Gastrocnemius medialis (tissue), 4 donors: Measurements from ENCODE around the gene NBPF3. TPM values are rescaled to one million over a fixed set of nuclear protein-coding genes. Genes with fewer than 3 reads are reported as not detected.
"Not testable (repeated sequence)": the region's sequence is repeated elsewhere in the genome, so short reads cannot be mapped to it uniquely, and the experiment has no call there.

Experiments used
- ATAC-seq, 2 donors: fragments of 150-250 bp; one replicate each; pipeline ENCODE4 v1.9.1; 2016
- DNase-seq, 2 donors: peaks; one replicate each; pipeline ENCODE4 v3.0.0-alpha.2; 2019
- H3K27ac ChIP-seq, 4 donors: fragments of 200-600 bp; sonication (generic); 1 replicate in 1 of 4; 2 replicates in 3 of 4; pipeline ENCODE4 v1.5.1; 2016 to 2018; ENCODE audit warnings: mild to moderate bottlenecking in 2 of 4, moderate library complexity in 1 of 4
- H3K27me3 ChIP-seq, 3 donors: fragments of 200-600 bp; sonication (generic) in 2 of 3; 1 replicate in 1 of 3; 2 replicates in 2 of 3; pipeline versions ENCODE4 v1.5.1 to v1.6.0; 2016 to 2019; ENCODE audit warnings: mild to moderate bottlenecking in 1 of 3, moderate library complexity in 1 of 3
- H3K36me3 ChIP-seq, 2 donors: fragments of 200-600 bp; sonication (generic) in 1 of 2; one replicate each; pipeline ENCODE4 v1.5.1; 2017 to 2018
- H3K4me1 ChIP-seq, 2 donors: fragments of 200-600 bp; sonication (generic) in 1 of 2; one replicate each; pipeline ENCODE4 v1.5.1; 2016 to 2017; ENCODE audit warnings: mild to moderate bottlenecking in 2 of 2
- H3K4me3 ChIP-seq, 4 donors: fragments of 200-600 bp; sonication (generic) in 3 of 4; 1 replicate in 1 of 4; 2 replicates in 3 of 4; pipeline ENCODE4 v1.5.1; 2016 to 2019; ENCODE audit warnings: mild to moderate bottlenecking in 2 of 4
- H3K9me3 ChIP-seq, 3 donors: fragments of 200-600 bp; sonication (generic) in 2 of 3; 1 replicate in 1 of 3; 2 replicates in 2 of 3; pipeline ENCODE4 v1.5.1; 2016 to 2019
- POLR2A ChIP-seq, 2 donors: fragments of 450-650 bp; IDR thresholded peaks; one replicate each; pipeline ENCODE4 v1.6.1; 2017; ENCODE audit warnings: antibody characterized with exemption in 2 of 2, mild to moderate bottlenecking in 2 of 2, moderate library complexity in 2 of 2
- in situ Hi-C, 4 donors: fragments of 200-750 bp; cut with MboI; loops; one replicate each; pipeline versions ENCODE4 v1.15.0 to v1.8.0; 2017; ENCODE audit warnings: low sequenced_read_pairs in 4 of 4
- intact Hi-C: fragments of 100-400 bp; cut with DNase I; formaldehyde crosslinking; loops from one replicate; pipeline ENCODE4 v1.15.1; 2023; ENCODE audit warnings: low total_unique reads
- total RNA-seq, 4 donors: library from RNA; depleted of rRNA; stranded (reverse); fragments of >200 nt; gene quantifications; one replicate each; pipeline versions ENCODE4 v1.1.0 to v1.2.3, GENCODE V29; 2016
- TF ChIP-seq, protein P1 (sequence below), 5 experiments: fragments of 450-650 bp in 3 of 5; fragments of 200-600 bp in 2 of 5; sonication (generic) in 2 of 5; IDR thresholded peaks in 4 of 5; conservative IDR thresholded peaks in 1 of 5; 1 replicate in 4 of 5; 2 replicates in 1 of 5; pipeline ENCODE4 v1.5.1; 2016 to 2019; ENCODE audit warnings: antibody characterized with exemption in 5 of 5, mild to moderate bottlenecking in 3 of 5, moderate library complexity in 3 of 5

Gene NBPF3
- total RNA-seq, 4 donors from 2014 or later, result 0.73 to 2.1 (median 1.3) TPM

- H3K4me3 ChIP-seq, result no peak overlapping the region
- H3K36me3 ChIP-seq, result no peaks in the 10 kb centered on the region
- H3K9me3 ChIP-seq, result no peaks in the 10 kb centered on the region
- intact Hi-C loops (no loop called here), in situ Hi-C loops (no loop called here)
- peaks cover 0 to 7% of the 10 kb centered on the region in 2 donors for H3K4me1 ChIP-seq
- ATAC-seq, result no peak
- no peaks in the 10 kb centered on the region for H3K27me3 ChIP-seq
- DNase-seq, result no peak
- TF ChIP-seq, protein P1, sequence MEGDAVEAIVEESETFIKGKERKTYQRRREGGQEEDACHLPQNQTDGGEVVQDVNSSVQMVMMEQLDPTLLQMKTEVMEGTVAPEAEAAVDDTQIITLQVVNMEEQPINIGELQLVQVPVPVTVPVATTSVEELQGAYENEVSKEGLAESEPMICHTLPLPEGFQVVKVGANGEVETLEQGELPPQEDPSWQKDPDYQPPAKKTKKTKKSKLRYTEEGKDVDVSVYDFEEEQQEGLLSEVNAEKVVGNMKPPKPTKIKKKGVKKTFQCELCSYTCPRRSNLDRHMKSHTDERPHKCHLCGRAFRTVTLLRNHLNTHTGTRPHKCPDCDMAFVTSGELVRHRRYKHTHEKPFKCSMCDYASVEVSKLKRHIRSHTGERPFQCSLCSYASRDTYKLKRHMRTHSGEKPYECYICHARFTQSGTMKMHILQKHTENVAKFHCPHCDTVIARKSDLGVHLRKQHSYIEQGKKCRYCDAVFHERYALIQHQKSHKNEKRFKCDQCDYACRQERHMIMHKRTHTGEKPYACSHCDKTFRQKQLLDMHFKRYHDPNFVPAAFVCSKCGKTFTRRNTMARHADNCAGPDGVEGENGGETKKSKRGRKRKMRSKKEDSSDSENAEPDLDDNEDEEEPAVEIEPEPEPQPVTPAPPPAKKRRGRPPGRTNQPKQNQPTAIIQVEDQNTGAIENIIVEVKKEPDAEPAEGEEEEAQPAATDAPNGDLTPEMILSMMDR (IDR thresholded peaks at IDR 0.05 in 4 of 5, conservative IDR thresholded peaks at IDR 0.05 in 1 of 5), result no peak
- TF ChIP-seq POLR2A (IDR thresholded peaks at IDR 0.05), result no peak
- H3K27ac ChIP-seq, result no peak overlapping the region
Observed at GRCh38 chr1:21468599-21468998, 28.7 kb downstream of the NBPF3 start.

- no peak overlapping the region for H3K4me3 ChIP-seq
- H3K27ac ChIP-seq, result no peak overlapping the region
- H3K9me3 ChIP-seq, result no peaks in the 10 kb centered on the region
- no peak for ATAC-seq
- intact Hi-C loops, result no loop called here
- H3K4me1 ChIP-seq, result peaks cover 0 to 7% of the 10 kb centered on the region in 2 donors
- TF ChIP-seq, protein P1 (IDR thresholded peaks at IDR 0.05 in 4 of 5, conservative IDR thresholded peaks at IDR 0.05 in 1 of 5), result no peak
- no peak for TF ChIP-seq POLR2A (IDR thresholded peaks at IDR 0.05)
- DNase-seq, result no peak
- no peaks in the 10 kb centered on the region for H3K36me3 ChIP-seq
- in situ Hi-C loops, result no loop called here
- no peaks in the 10 kb centered on the region for H3K27me3 ChIP-seq
Observed at GRCh38 chr1:21469581-21469980, 29.6 kb downstream of the NBPF3 start.

- no peaks in the 10 kb centered on the region for H3K9me3 ChIP-seq
- H3K27me3 ChIP-seq, result no peaks in the 10 kb centered on the region
- DNase-seq (no peak), ATAC-seq (no peak)
- no peak overlapping the region for H3K4me3 ChIP-seq
- in situ Hi-C loops (no loop called here), intact Hi-C loops (no loop called here)
- H3K36me3 ChIP-seq, result no peaks in the 10 kb centered on the region
- H3K4me1 ChIP-seq, result peaks cover 0 to 7% of the 10 kb centered on the region in 2 donors
- H3K27ac ChIP-seq, result no peak overlapping the region
- TF ChIP-seq, protein P1 (IDR thresholded peaks at IDR 0.05 in 4 of 5, conservative IDR thresholded peaks at IDR 0.05 in 1 of 5), result no peak
- no peak for TF ChIP-seq POLR2A (IDR thresholded peaks at IDR 0.05)
Observed at GRCh38 chr1:21472861-21473260, 32.9 kb downstream of the NBPF3 start.

- intact Hi-C loops, result no loop called here
- no peak overlapping the region for H3K27ac ChIP-seq
- peaks cover 0 to 2% of the 10 kb centered on the region in 2 donors for H3K4me1 ChIP-seq
- no peak for DNase-seq
- H3K27me3 ChIP-seq, result no peaks in the 10 kb centered on the region
- no peak for ATAC-seq
- no peaks in the 10 kb centered on the region for H3K9me3 ChIP-seq
- no peak overlapping the region for H3K4me3 ChIP-seq
- TF ChIP-seq, protein P1 (IDR thresholded peaks at IDR 0.05 in 4 of 5, conservative IDR thresholded peaks at IDR 0.05 in 1 of 5), result no peak
- TF ChIP-seq POLR2A (IDR thresholded peaks at IDR 0.05), result no peak
- no peaks in the 10 kb centered on the region for H3K36me3 ChIP-seq
- in situ Hi-C loops, result no loop called here
Observed at GRCh38 chr1:21478356-21478755, 38.4 kb downstream of the NBPF3 start.

DNA sequence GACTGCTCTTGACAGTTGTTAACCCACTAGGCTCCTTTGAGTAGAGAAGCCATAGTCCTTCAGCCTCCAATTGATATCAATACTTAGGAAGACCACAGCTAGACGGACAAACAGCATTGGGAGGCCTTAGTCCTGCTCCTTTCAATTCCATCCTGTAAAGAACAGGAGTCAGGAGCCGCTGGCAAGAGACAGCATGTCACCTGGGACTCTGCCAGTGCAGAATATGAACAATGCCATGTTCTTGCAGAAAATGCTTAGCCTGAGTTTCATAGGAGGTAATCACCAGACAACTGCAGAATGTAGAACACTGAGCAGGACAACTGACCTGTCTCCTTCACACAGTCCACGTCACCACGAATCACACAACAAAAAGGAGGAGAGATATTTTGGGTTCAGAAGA is 43.9 kb downstream of the NBPF3 start:
- H3K4me3 ChIP-seq, H3K36me3 ChIP-seq, intact Hi-C loops, H3K27ac ChIP-seq, H3K9me3 ChIP-seq, DNase-seq, in situ Hi-C loops, H3K4me1 ChIP-seq, ATAC-seq: not testable (repeated sequence)
- H3K27me3 ChIP-seq, result peaks cover 0 to 13% (median 4%) of the 10 kb centered on the region in 3 donors
